G401 (cell line): ENCODE data around the gene CAMTA1. TPM values are rescaled to one million over a fixed set of nuclear protein-coding genes. Genes with fewer than 3 reads are reported as not detected.
"Not testable (repeated sequence)": the region's sequence is repeated elsewhere in the genome, so short reads cannot be mapped to it uniquely, and the experiment has no call there.

Experiments used
- DNase-seq: peaks from one replicate; pipeline ENCODE4 v3.0.0-alpha.2; 2015; ENCODE audit warnings: low spot score
- in situ Hi-C: cut with HindIII; loops from 2 replicates; pipeline ENCODE4 v1.10.0; 2016; ENCODE audit warnings: low sequenced_read_pairs, mixed read lengths
- total RNA-seq: library from RNA; depleted of rRNA; stranded (reverse); fragments of >200 nt; shearing (Covaris generic); gene quantifications from 2 replicates; pipeline ENCODE4 v1.2.3, GENCODE V29; 2014; rRNA removed

The CAMTA1 gene, protein sequence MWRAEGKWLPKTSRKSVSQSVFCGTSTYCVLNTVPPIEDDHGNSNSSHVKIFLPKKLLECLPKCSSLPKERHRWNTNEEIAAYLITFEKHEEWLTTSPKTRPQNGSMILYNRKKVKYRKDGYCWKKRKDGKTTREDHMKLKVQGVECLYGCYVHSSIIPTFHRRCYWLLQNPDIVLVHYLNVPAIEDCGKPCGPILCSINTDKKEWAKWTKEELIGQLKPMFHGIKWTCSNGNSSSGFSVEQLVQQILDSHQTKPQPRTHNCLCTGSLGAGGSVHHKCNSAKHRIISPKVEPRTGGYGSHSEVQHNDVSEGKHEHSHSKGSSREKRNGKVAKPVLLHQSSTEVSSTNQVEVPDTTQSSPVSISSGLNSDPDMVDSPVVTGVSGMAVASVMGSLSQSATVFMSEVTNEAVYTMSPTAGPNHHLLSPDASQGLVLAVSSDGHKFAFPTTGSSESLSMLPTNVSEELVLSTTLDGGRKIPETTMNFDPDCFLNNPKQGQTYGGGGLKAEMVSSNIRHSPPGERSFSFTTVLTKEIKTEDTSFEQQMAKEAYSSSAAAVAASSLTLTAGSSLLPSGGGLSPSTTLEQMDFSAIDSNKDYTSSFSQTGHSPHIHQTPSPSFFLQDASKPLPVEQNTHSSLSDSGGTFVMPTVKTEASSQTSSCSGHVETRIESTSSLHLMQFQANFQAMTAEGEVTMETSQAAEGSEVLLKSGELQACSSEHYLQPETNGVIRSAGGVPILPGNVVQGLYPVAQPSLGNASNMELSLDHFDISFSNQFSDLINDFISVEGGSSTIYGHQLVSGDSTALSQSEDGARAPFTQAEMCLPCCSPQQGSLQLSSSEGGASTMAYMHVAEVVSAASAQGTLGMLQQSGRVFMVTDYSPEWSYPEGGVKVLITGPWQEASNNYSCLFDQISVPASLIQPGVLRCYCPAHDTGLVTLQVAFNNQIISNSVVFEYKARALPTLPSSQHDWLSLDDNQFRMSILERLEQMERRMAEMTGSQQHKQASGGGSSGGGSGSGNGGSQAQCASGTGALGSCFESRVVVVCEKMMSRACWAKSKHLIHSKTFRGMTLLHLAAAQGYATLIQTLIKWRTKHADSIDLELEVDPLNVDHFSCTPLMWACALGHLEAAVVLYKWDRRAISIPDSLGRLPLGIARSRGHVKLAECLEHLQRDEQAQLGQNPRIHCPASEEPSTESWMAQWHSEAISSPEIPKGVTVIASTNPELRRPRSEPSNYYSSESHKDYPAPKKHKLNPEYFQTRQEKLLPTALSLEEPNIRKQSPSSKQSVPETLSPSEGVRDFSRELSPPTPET (N-terminal part only)
- 137 and 261 TPM in 2 replicates for total RNA-seq

GRCh38 chr1:6785318-6785727 is at the start of gene CAMTA1:
TSS of gene CAMTA1 (plus strand) at chr1:6785454. CDS start at chr1:6785531, 77 bp downstream.
- no peak for DNase-seq
- in situ Hi-C loops = loop anchor here (10.0 kb wide), 1 partner anchor 61 kb away; no protein-coding TSS in a partner anchor

DNA sequence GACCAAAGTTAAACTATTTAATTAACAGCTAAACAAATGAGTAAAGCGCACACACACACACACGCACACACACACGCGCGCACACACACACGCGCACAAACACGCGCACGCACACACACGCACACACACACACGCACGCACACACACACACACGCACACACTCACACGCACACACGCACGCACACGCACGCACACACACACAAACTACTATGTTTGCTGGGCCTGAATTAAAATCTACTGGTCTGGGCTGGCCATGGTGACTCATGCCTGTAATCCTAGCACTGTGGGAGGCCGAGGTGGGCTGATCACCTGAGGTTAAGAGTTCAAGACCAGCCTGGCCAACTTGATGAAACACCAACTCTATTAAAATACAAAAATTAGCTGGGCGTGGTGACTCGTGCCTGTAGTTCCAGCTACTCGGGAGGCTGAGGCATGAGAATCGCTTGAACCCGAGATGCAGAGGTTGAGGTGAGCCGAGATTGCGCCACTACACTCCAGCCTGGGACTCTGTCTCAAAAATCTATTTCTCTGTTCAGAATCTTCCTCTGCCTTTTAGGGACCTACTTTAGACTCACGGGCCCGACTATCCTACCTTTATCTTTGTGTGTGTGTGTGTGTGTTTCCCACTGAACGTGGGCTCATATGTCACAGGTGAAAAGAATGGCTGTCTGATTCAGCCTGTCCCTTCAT is 46.1 kb upstream of the CAMTA1 start:
- in situ Hi-C loops = no loop called here
- DNase-seq = no peak

DNA sequence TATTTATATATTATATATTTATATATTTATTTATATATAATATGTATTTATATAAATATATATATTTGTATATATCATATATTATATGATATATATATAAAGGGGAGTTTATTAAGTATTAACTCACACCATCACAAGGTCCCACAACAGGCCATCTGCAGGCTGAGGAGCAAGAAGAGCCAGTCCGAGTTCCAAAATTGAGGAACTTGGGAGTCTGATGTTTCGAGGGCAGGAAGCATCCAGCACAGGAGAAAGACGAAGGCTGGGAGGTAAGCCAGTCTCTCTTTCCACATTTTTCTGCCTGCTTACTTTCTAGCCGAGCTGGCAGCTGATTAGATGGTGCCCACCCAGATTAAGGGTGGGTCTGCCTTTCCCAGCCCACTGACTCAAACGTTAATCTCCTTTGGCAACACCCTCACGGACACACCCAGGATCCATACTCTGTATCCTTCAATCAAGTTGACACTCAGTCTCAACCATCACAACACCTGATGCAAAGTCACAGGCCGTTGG is 42.5 kb upstream of the CAMTA1 start:
- in situ Hi-C loops, DNase-seq: not testable (repeated sequence)

GRCh38 chr1:6743189-6744101 is 41.8 kb upstream of the CAMTA1 start:
- in situ Hi-C loops = no loop called here
- DNase-seq = peak; percentile 13

GRCh38 chr1:6745073-6745472 is 40.2 kb upstream of the CAMTA1 start:
- in situ Hi-C loops = no loop called here
- no peak for DNase-seq

GRCh38 chr1:6747674-6748073 is 37.6 kb upstream of the CAMTA1 start:
- in situ Hi-C loops = no loop called here

GRCh38 chr1:6750490-6750889 is 34.8 kb upstream of the CAMTA1 start:
- DNase-seq = no peak
- in situ Hi-C loops = no loop called here

More at GRCh38 chr1:6747674-6748073, 37.6 kb upstream of the CAMTA1 start:
- no peak for DNase-seq

- in situ Hi-C loops = no loop called here
- DNase-seq = no peak
Measured at GRCh38 chr1:6753320-6754140, 31.7 kb upstream of the CAMTA1 start.

GRCh38 chr1:6756457-6756856 is 28.8 kb upstream of the CAMTA1 start:
- DNase-seq = no peak
- in situ Hi-C loops = no loop called here

DNA sequence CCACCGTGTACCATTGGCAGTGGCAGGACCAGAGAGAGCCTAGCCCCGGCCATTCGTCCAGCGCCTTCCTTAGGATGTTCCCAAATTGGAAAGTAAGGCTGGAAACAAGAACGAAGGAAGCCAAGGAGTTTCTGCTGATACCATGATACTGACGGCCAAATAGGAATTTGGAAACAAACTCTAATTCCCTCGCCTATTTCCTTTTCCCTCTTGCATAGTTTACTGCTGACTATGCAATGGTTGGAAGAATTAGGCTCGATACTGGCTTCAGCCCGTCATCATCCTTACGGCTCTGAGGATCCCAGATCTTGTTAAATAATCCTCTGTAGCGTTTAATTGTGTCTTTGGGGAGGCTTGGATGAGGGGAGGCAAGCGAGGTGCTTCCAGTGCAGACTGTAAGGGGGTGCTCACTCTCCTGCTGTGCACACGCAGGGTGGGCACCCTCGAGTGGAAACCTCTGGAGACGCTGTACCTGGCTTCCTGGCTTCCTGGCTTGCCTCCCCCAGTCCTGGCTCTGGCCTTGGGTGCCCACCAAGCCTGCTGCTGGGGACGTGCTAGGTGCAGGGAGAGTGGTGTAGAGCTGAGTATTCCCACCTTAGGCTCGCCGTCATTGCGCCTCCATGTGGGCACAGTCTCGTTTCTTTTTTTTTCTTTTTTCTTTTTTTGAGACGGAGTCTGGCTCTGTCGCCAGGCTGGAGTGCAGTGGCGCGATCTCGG is 27.4 kb upstream of the CAMTA1 start:
- DNase-seq = no peak
- in situ Hi-C loops = no loop called here

DNA sequence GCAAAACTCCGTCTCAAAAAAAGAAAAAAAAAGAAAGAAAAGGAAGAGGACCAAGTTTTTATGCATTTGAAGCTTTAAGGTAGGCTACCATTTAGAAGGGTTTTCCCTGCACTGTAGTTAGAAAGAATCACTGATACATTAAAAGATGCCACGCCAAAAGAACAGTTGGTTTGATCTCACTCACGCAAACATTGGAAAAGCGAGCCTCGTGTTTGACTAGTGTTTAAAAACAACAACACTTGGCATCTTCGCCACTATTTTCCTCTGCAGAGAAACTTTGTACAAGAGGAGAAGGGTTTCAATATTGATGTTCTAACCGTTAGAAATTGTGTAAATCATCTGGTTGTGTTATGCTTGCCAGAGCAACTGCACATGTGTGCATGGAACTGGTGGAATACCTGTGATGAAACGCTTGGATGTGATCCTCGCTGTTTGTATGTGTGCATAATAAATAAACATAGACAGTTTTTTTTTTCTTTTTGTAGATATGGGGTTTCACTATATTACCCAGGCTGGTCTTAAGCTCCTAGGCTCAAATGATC is 24.0 kb upstream of the CAMTA1 start:
- in situ Hi-C loops = no loop called here
- DNase-seq = no peak

- no peak for DNase-seq
- in situ Hi-C loops = no loop called here
Measured at GRCh38 chr1:6762060-6762459, 23.2 kb upstream of the CAMTA1 start.

GRCh38 chr1:6770751-6771440 is 14.4 kb upstream of the CAMTA1 start:
- in situ Hi-C loops = no loop called here
- DNase-seq = no peak

- in situ Hi-C loops = no loop called here
- DNase-seq = no peak
Measured at GRCh38 chr1:6771441-6771769, 13.8 kb upstream of the CAMTA1 start.

- in situ Hi-C loops = no loop called here
- no peak for DNase-seq
Measured at GRCh38 chr1:6774381-6774780, 10.9 kb upstream of the CAMTA1 start.
